ENCODE data around the gene RMND5B. TPM values are rescaled to one million over a fixed set of nuclear protein-coding genes. Genes with fewer than 3 reads are reported as not detected.
"Not testable (repeated sequence)": the region's sequence is repeated elsewhere in the genome, so short reads cannot be mapped to it uniquely, and the experiment has no call there.

RMND5B gene
- polyA plus RNA-seq, 1 donor from 2014 or later, result 37.3 TPM

GRCh38 chr5:178196986-178197385, 66.2 kb downstream of the RMND5B start:
- TF ChIP-seq EZH2 (IDR thresholded peaks at IDR 0.05; ENCODE audit: borderline replicate concordance, insufficient read depth, low read length, poor library complexity, severe bottlenecking) (no peak), MXI1 (conservative IDR thresholded peaks at IDR 0.05; ENCODE audit: poor library complexity, severe bottlenecking) (no peak)
- TF ChIP-seq, protein P1, sequence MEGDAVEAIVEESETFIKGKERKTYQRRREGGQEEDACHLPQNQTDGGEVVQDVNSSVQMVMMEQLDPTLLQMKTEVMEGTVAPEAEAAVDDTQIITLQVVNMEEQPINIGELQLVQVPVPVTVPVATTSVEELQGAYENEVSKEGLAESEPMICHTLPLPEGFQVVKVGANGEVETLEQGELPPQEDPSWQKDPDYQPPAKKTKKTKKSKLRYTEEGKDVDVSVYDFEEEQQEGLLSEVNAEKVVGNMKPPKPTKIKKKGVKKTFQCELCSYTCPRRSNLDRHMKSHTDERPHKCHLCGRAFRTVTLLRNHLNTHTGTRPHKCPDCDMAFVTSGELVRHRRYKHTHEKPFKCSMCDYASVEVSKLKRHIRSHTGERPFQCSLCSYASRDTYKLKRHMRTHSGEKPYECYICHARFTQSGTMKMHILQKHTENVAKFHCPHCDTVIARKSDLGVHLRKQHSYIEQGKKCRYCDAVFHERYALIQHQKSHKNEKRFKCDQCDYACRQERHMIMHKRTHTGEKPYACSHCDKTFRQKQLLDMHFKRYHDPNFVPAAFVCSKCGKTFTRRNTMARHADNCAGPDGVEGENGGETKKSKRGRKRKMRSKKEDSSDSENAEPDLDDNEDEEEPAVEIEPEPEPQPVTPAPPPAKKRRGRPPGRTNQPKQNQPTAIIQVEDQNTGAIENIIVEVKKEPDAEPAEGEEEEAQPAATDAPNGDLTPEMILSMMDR (IDR thresholded peaks at IDR 0.05; ENCODE audit: poor library complexity, severe bottlenecking), result no peak
- no peaks in the 10 kb centered on the region for H3K27me3 ChIP-seq (ENCODE audit: insufficient read depth, low read depth, low read length)
- H3K9me2 ChIP-seq (ENCODE audit: insufficient read depth, low read length), result no peaks in the 10 kb centered on the region
- no peak overlapping the region for H3K4me3 ChIP-seq (ENCODE audit: low read length)
- no peak overlapping the region for H2AFZ ChIP-seq (ENCODE audit: low read depth, low read length)
- no peaks in the 10 kb centered on the region for H3K9me3 ChIP-seq (ENCODE audit: low read length)
- H3K27ac ChIP-seq (ENCODE audit: low read length), result no peak overlapping the region
- H3K9ac ChIP-seq (ENCODE audit: low read length), result no peak overlapping the region
- no peaks in the 10 kb centered on the region for H3K79me2 ChIP-seq (replicated peaks; ENCODE audit: insufficient read depth, low read length)
- no peaks in the 10 kb centered on the region for H3K36me3 ChIP-seq (ENCODE audit: insufficient read depth, low read length)
- no peaks in the 10 kb centered on the region for H4K20me1 ChIP-seq (ENCODE audit: insufficient read depth)
- H3F3A ChIP-seq (ENCODE audit: insufficient read depth, low read length, poor library complexity, severe bottlenecking), result no peaks in the 10 kb centered on the region
- H3K4me2 ChIP-seq (ENCODE audit: low read length), result no peak overlapping the region

- not testable (repeated sequence) for H3K4me3 ChIP-seq (ENCODE audit: low read length); H3K36me3 ChIP-seq (ENCODE audit: insufficient read depth, low read length); H3K9ac ChIP-seq (ENCODE audit: low read length); H3K9me3 ChIP-seq (ENCODE audit: low read length); H2AFZ ChIP-seq (ENCODE audit: low read depth, low read length); H3K4me2 ChIP-seq (ENCODE audit: low read length); H3K27ac ChIP-seq (ENCODE audit: low read length); H3F3A ChIP-seq (ENCODE audit: insufficient read depth, low read length, poor library complexity, severe bottlenecking); H3K27me3 ChIP-seq (ENCODE audit: insufficient read depth, low read depth, low read length); H3K9me2 ChIP-seq (ENCODE audit: insufficient read depth, low read length); H3K79me2 ChIP-seq (replicated peaks; ENCODE audit: insufficient read depth, low read length); H4K20me1 ChIP-seq (ENCODE audit: insufficient read depth)
Measured at GRCh38 chr5:178198151-178198550, 67.3 kb downstream of the RMND5B start.

DNA sequence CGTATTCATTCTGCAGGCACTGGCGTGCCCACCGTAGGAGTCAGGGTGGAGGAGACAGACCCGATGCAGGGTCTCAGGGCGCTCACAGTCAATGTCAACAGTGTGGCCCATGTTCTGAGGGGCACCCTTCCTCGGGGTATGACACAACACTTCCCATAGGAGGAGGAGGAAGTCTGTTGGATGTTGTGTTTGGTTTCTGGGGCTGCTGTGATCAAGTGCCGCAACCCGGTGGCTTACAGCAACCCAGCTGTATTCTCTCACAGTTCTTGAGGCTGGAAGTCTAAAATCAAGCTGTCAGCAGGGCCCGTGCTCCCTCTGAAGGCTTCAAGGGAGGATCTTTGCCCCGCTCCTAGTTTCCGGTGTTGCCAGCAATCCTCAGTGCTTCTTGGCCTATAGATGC, 67.9 kb downstream of the RMND5B start:
- no peaks in the 10 kb centered on the region for H3K79me2 ChIP-seq (replicated peaks; ENCODE audit: insufficient read depth, low read length)
- no peaks in the 10 kb centered on the region for H3K27me3 ChIP-seq (ENCODE audit: insufficient read depth, low read depth, low read length)
- H3K36me3 ChIP-seq (ENCODE audit: insufficient read depth, low read length), result no peaks in the 10 kb centered on the region
- no peaks in the 10 kb centered on the region for H3K9me2 ChIP-seq (ENCODE audit: insufficient read depth, low read length)
- H4K20me1 ChIP-seq (ENCODE audit: insufficient read depth), result no peaks in the 10 kb centered on the region
- no peak overlapping the region for H2AFZ ChIP-seq (ENCODE audit: low read depth, low read length)
- no peak overlapping the region for H3K4me3 ChIP-seq (ENCODE audit: low read length)
- TF ChIP-seq EZH2 (IDR thresholded peaks at IDR 0.05; ENCODE audit: borderline replicate concordance, insufficient read depth, low read length, poor library complexity, severe bottlenecking) (no peak), EP300 (conservative IDR thresholded peaks at IDR 0.05; ENCODE audit: poor library complexity, severe bottlenecking) (no peak), RAD21 (conservative IDR thresholded peaks at IDR 0.05) (no peak), SMC3 (conservative IDR thresholded peaks at IDR 0.05; ENCODE audit: poor library complexity) (no peak), POLR2AphosphoS5 (IDR thresholded peaks at IDR 0.05) (no peak), TAF1 (IDR thresholded peaks at IDR 0.05; ENCODE audit: low read depth) (no peak), MXI1 (conservative IDR thresholded peaks at IDR 0.05; ENCODE audit: poor library complexity, severe bottlenecking) (no peak)
- TF ChIP-seq, protein P2, sequence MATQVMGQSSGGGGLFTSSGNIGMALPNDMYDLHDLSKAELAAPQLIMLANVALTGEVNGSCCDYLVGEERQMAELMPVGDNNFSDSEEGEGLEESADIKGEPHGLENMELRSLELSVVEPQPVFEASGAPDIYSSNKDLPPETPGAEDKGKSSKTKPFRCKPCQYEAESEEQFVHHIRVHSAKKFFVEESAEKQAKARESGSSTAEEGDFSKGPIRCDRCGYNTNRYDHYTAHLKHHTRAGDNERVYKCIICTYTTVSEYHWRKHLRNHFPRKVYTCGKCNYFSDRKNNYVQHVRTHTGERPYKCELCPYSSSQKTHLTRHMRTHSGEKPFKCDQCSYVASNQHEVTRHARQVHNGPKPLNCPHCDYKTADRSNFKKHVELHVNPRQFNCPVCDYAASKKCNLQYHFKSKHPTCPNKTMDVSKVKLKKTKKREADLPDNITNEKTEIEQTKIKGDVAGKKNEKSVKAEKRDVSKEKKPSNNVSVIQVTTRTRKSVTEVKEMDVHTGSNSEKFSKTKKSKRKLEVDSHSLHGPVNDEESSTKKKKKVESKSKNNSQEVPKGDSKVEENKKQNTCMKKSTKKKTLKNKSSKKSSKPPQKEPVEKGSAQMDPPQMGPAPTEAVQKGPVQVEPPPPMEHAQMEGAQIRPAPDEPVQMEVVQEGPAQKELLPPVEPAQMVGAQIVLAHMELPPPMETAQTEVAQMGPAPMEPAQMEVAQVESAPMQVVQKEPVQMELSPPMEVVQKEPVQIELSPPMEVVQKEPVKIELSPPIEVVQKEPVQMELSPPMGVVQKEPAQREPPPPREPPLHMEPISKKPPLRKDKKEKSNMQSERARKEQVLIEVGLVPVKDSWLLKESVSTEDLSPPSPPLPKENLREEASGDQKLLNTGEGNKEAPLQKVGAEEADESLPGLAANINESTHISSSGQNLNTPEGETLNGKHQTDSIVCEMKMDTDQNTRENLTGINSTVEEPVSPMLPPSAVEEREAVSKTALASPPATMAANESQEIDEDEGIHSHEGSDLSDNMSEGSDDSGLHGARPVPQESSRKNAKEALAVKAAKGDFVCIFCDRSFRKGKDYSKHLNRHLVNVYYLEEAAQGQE (IDR thresholded peaks at IDR 0.05; ENCODE audit: borderline replicate concordance), result no peak
- TF ChIP-seq, protein P1 (IDR thresholded peaks at IDR 0.05; ENCODE audit: poor library complexity, severe bottlenecking), result no peak
- no peak overlapping the region for H3K4me2 ChIP-seq (ENCODE audit: low read length)
- no peaks in the 10 kb centered on the region for H3F3A ChIP-seq (ENCODE audit: insufficient read depth, low read length, poor library complexity, severe bottlenecking)
- H3K9ac ChIP-seq (ENCODE audit: low read length), result no peak overlapping the region
- H3K27ac ChIP-seq (ENCODE audit: low read length), result no peak overlapping the region
- H3K9me3 ChIP-seq (ENCODE audit: low read length), result no peaks in the 10 kb centered on the region

Measured in neural cell (in vitro differentiated cells).